Stimulated activated memory B cell treated with anti-CD40 and anti-IgM and Interleukin-4, amounts not matched to agents 10 μg/mL and 1 μg/mL and 100 μg/mL, for 72 hours (primary cell): ENCODE results near the gene ANO8.

ENCODE experiments used
- ATAC-seq: fragments of 150-1000 bp; cut with Tn5 transposase; 2 replicates; pipeline ENCODE4 v1.10.0; 2021
- H3K27ac Mint-ChIP-seq: one replicate; pipeline ENCODE4 v1.8.0; 2022; ENCODE audit warnings: mild to moderate bottlenecking, mixed read lengths
- H3K27me3 Mint-ChIP-seq: one replicate; pipeline ENCODE4 v1.8.0; 2022; ENCODE audit warnings: mixed read lengths
- H3K36me3 Mint-ChIP-seq: one replicate; pipeline ENCODE4 v1.8.0; 2022; ENCODE audit warnings: mixed read lengths
- H3K4me1 Mint-ChIP-seq: one replicate; pipeline ENCODE4 v1.8.0; 2022; ENCODE audit warnings: mixed read lengths
- H3K4me3 Mint-ChIP-seq: one replicate; pipeline ENCODE4 v1.8.0; 2022; ENCODE audit warnings: mild to moderate bottlenecking, moderate library complexity, mixed read lengths
- H3K9me3 Mint-ChIP-seq: one replicate; pipeline ENCODE4 v1.8.0; 2022; ENCODE audit warnings: mixed read lengths

Gene ANO8

GRCh38 chr19:17327068-17327653 lies 7.5 kb downstream of the ANO8 start:
- H3K27ac Mint-ChIP-seq: no peak overlapping the region
- H3K4me3 Mint-ChIP-seq: no peak overlapping the region
- peaks cover 8% of the 10 kb centered on the region for H3K36me3 Mint-ChIP-seq
- H3K27me3 Mint-ChIP-seq: peaks cover 27% of the 10 kb centered on the region
- H3K4me1 Mint-ChIP-seq: peaks cover 11% of the 10 kb centered on the region
- no peak for ATAC-seq
- H3K9me3 Mint-ChIP-seq: no peaks in the 10 kb centered on the region

GRCh38 chr19:17326595-17326966 lies 8.1 kb downstream of the ANO8 start:
- no peak overlapping the region for H3K27ac Mint-ChIP-seq
- H3K4me1 Mint-ChIP-seq: peaks cover 11% of the 10 kb centered on the region
- peaks cover 27% of the 10 kb centered on the region for H3K27me3 Mint-ChIP-seq
- peaks cover 10% of the 10 kb centered on the region for H3K36me3 Mint-ChIP-seq
- ATAC-seq: no peak
- H3K4me3 Mint-ChIP-seq: no peak overlapping the region
- H3K9me3 Mint-ChIP-seq: no peaks in the 10 kb centered on the region

GRCh38 chr19:17325881-17326594 lies 8.6 kb downstream of the ANO8 start:
- H3K4me1 Mint-ChIP-seq: peaks cover 11% of the 10 kb centered on the region
- no peak overlapping the region for H3K27ac Mint-ChIP-seq
- H3K4me3 Mint-ChIP-seq: no peak overlapping the region
- H3K9me3 Mint-ChIP-seq: no peaks in the 10 kb centered on the region
- peaks cover 13% of the 10 kb centered on the region for H3K36me3 Mint-ChIP-seq
- peaks cover 23% of the 10 kb centered on the region for H3K27me3 Mint-ChIP-seq
- ATAC-seq: no peak

- ATAC-seq: no peak
- H3K4me3 Mint-ChIP-seq: no peak overlapping the region
These were observed 9.5 kb downstream of the ANO8 start for GRCh38 chr19:17325133-17325532.

GRCh38 chr19:17324357-17325114 lies 10.1 kb downstream of the ANO8 start:
- Mint-ChIP-seq H3K27me3 (peaks cover 8% of the 10 kb centered on the region), H3K36me3 (peaks cover 29% of the 10 kb centered on the region), H3K27ac (no peak overlapping the region), H3K4me3 (no peak overlapping the region), H3K9me3 (no peaks in the 10 kb centered on the region), H3K4me1 (no peaks in the 10 kb centered on the region)
- no peak for ATAC-seq

More at GRCh38 chr19:17325133-17325532, 9.5 kb downstream of the ANO8 start:
- Mint-ChIP-seq H3K36me3 (peaks cover 23% of the 10 kb centered on the region), H3K27me3 (peaks cover 14% of the 10 kb centered on the region), H3K9me3 (no peaks in the 10 kb centered on the region), H3K4me1 (peaks cover 5% of the 10 kb centered on the region), H3K27ac (no peak overlapping the region)

- H3K27ac Mint-ChIP-seq: no peak overlapping the region
- H3K27me3 Mint-ChIP-seq: peaks cover 8% of the 10 kb centered on the region
- no peak overlapping the region for H3K4me3 Mint-ChIP-seq
- ATAC-seq: no peak
- no peaks in the 10 kb centered on the region for H3K4me1 Mint-ChIP-seq
- peaks cover 34% of the 10 kb centered on the region for H3K36me3 Mint-ChIP-seq
- no peaks in the 10 kb centered on the region for H3K9me3 Mint-ChIP-seq
These were observed 10.7 kb downstream of the ANO8 start for GRCh38 chr19:17323964-17324332.

GRCh38 chr19:17323300-17323963 lies 11.2 kb downstream of the ANO8 start:
- H3K4me1 Mint-ChIP-seq: no peaks in the 10 kb centered on the region
- H3K27me3 Mint-ChIP-seq: peaks cover 8% of the 10 kb centered on the region
- no peak overlapping the region for H3K4me3 Mint-ChIP-seq
- no peaks in the 10 kb centered on the region for H3K9me3 Mint-ChIP-seq
- peak; percentile 45 for ATAC-seq
- no peak overlapping the region for H3K27ac Mint-ChIP-seq
- H3K36me3 Mint-ChIP-seq: peaks cover 35% of the 10 kb centered on the region

- no peak overlapping the region for H3K27ac Mint-ChIP-seq
- H3K4me1 Mint-ChIP-seq: no peaks in the 10 kb centered on the region
- ATAC-seq: no peak
- H3K9me3 Mint-ChIP-seq: no peaks in the 10 kb centered on the region
- no peak overlapping the region for H3K4me3 Mint-ChIP-seq
- peaks cover 8% of the 10 kb centered on the region for H3K27me3 Mint-ChIP-seq
- peaks cover 39% of the 10 kb centered on the region for H3K36me3 Mint-ChIP-seq
These were observed 11.8 kb downstream of the ANO8 start for GRCh38 chr19:17322854-17323253.

- H3K27ac Mint-ChIP-seq: no peak overlapping the region
- peaks cover 48% of the 10 kb centered on the region for H3K36me3 Mint-ChIP-seq
- ATAC-seq: no peak
- no peak overlapping the region for H3K4me3 Mint-ChIP-seq
- H3K4me1 Mint-ChIP-seq: no peaks in the 10 kb centered on the region
- H3K27me3 Mint-ChIP-seq: peaks cover 8% of the 10 kb centered on the region
- H3K9me3 Mint-ChIP-seq: no peaks in the 10 kb centered on the region
These were observed 12.8 kb downstream of the ANO8 start for GRCh38 chr19:17321655-17322489.

- Mint-ChIP-seq H3K9me3 (no peaks in the 10 kb centered on the region), H3K36me3 (peaks cover 63% of the 10 kb centered on the region), H3K27me3 (peaks cover 8% of the 10 kb centered on the region), H3K4me1 (peaks cover 7% of the 10 kb centered on the region), H3K4me3 (no peak overlapping the region), H3K27ac (no peak overlapping the region)
- ATAC-seq: no peak
These were observed 14.2 kb downstream of the ANO8 start for GRCh38 chr19:17320435-17320834.

- H3K4me1 Mint-ChIP-seq: peaks cover 7% of the 10 kb centered on the region
- H3K36me3 Mint-ChIP-seq: peaks cover 64% of the 10 kb centered on the region
- H3K27me3 Mint-ChIP-seq: peaks cover 8% of the 10 kb centered on the region
- no peak overlapping the region for H3K27ac Mint-ChIP-seq
- H3K4me3 Mint-ChIP-seq: no peak overlapping the region
- ATAC-seq: no peak
- no peaks in the 10 kb centered on the region for H3K9me3 Mint-ChIP-seq
These were observed 15.0 kb downstream of the ANO8 start for GRCh38 chr19:17319473-17320238.

- H3K4me3 Mint-ChIP-seq: no peak overlapping the region
- peaks cover 7% of the 10 kb centered on the region for H3K4me1 Mint-ChIP-seq
- H3K27me3 Mint-ChIP-seq: peaks cover 8% of the 10 kb centered on the region
- no peaks in the 10 kb centered on the region for H3K9me3 Mint-ChIP-seq
- peaks cover 69% of the 10 kb centered on the region for H3K36me3 Mint-ChIP-seq
- ATAC-seq: no peak
- no peak overlapping the region for H3K27ac Mint-ChIP-seq
These were observed 15.7 kb downstream of the ANO8 start for GRCh38 chr19:17318966-17319365.

GRCh38 chr19:17314007-17314593 lies 20.6 kb downstream of the ANO8 start:
- Mint-ChIP-seq H3K4me3 (no peak overlapping the region), H3K27ac (no peak overlapping the region), H3K27me3 (no peaks in the 10 kb centered on the region), H3K4me1 (peaks cover 37% of the 10 kb centered on the region), H3K36me3 (peaks cover 58% of the 10 kb centered on the region), H3K9me3 (no peaks in the 10 kb centered on the region)
- no peak for ATAC-seq
